ENCODE data around the gene VKORC1L1. TPM values are rescaled to one million over a fixed set of nuclear protein-coding genes. Genes with fewer than 3 reads are reported as not detected.

The VKORC1L1 gene
- total and polyA plus RNA-seq, 10 of the 15 experiments (the other 5 are each of a cell fraction or from before 2014, with no cell fraction given), result 3.3 to 18.8 (median 12.5) TPM

GRCh38 chr7:65839846-65840245 is 33.0 kb upstream of the VKORC1L1 start:
- RAD21 ChIA-PET (ENCODE audit: unreplicated experiment), result interaction anchor here (0.9 to 4.0 kb wide), 16 partner anchors 12 to 889 kb away, joined by 3 to 49 read pairs (median 5); no protein-coding TSS in a partner anchor

More at GRCh38 chr7:65839846-65840245, 33.0 kb upstream of the VKORC1L1 start:
- FAIRE-seq, result no peak
- Histone ChIP-seq H3K27me3 (replicated peaks in 1 of 2; ENCODE audit: control insufficient read depth in 2 of 2, insufficient read depth in 2 of 2, low read length in 1 of 2) (no peaks in the 10 kb centered on the region), H3K9ac (ENCODE audit: control insufficient read depth, insufficient read depth, low read length) (no peak overlapping the region), H3K9me3 (replicated peaks; ENCODE audit: control insufficient read depth, insufficient read depth, low read length) (no peaks in the 10 kb centered on the region), H3K4me3 (no peak overlapping the region), H3K27ac (ENCODE audit: control insufficient read depth, insufficient read depth) (no peak overlapping the region), H4K20me1 (ENCODE audit: control insufficient read depth, insufficient read depth) (no peaks in the 10 kb centered on the region), H3K4me1 (ENCODE audit: control insufficient read depth, insufficient read depth, low read length) (no peaks in the 10 kb centered on the region), H3K36me3 (ENCODE audit: control insufficient read depth in 2 of 2, insufficient read depth in 2 of 2, low read length in 1 of 2) (peaks cover 0 to 4% of the 10 kb centered on the region in 2 experiments; a peak in 3 of 4 replicates), H3K4me2 (ENCODE audit: control insufficient read depth, insufficient read depth) (no peak overlapping the region), H2AFZ (ENCODE audit: control insufficient read depth, low read depth, low read length) (peak overlapping the region; percentile 89), H3K79me2 (ENCODE audit: control insufficient read depth, insufficient read depth, low read length) (no peaks in the 10 kb centered on the region)
- no peak for DNase-seq (ENCODE audit: low read depth, low spot score)
- no peak for TF ChIP-seq TBL1XR1 (IDR thresholded peaks at IDR 0.05; ENCODE audit: low read depth, low read length)
- no peak for TF ChIP-seq CREM (IDR thresholded peaks at IDR 0.05; ENCODE audit: low read depth)
- no peak for TF ChIP-seq EGR1 (IDR thresholded peaks at IDR 0.05; ENCODE audit: borderline replicate concordance in 1 of 2, low read depth in 2 of 2, low read length in 2 of 2)
- TF ChIP-seq SMC3 (IDR thresholded peaks at IDR 0.05; ENCODE audit: borderline replicate concordance, low read length), result no peak
- no peak for TF ChIP-seq ZNF592 (IDR thresholded peaks at IDR 0.05)
- no peak for TF ChIP-seq BCL11A (IDR thresholded peaks at IDR 0.05; ENCODE audit: low read depth, low read length)
- no peak for TF ChIP-seq SIN3A (IDR thresholded peaks at IDR 0.05; ENCODE audit: low read depth, low read length)
- no peak for ATAC-seq
- in situ Hi-C loops (cut with MboI) (no loop called here), intact Hi-C loops (cut with micrococcal nuclease; ENCODE audit: unreplicated experiment) (loop anchor here (1.0 kb wide), 2 partner anchors 105 to 118 kb away; no protein-coding TSS in a partner anchor)
- no TSS peak for BruUV-seq (replicated peaks)
- POLR2A ChIA-PET, result interaction anchor here (1.2 kb wide), 1 partner anchor 90 kb away, joined by 4 read pairs; no protein-coding TSS in a partner anchor
- CTCF ChIA-PET, result interaction anchor here (0.5 to 6.5 kb wide), 45 partner anchors 7 to 1462 kb away, joined by 3 to 75 read pairs (median 4); partner anchors contain the start of gene VKORC1L1
- WGBS (ENCODE audit: insufficient coverage, insufficient replicate concordance, low lambda C conversion rate, missing lambda C conversion rate), result 93% methylated on average over 6 of the region's 6 CpGs
- SMC1A ChIA-PET (ENCODE audit: uncharacterized antibody, unreplicated experiment), result interaction anchor here (0.6 to 6.6 kb wide), 27 partner anchors 11 to 232 kb away, joined by 3 to 44 read pairs (median 4); no protein-coding TSS in a partner anchor
